DLD1 (cell line): Measurements from ENCODE around the gene CAPN2.
"Not testable (repeated sequence)": the region's sequence is repeated elsewhere in the genome, so short reads cannot be mapped to it uniquely, and the experiment has no call there.

Experiments
- in situ Hi-C: cut with HindIII; loops from 2 replicates; pipeline ENCODE4 v1.10.0; 2017; ENCODE audit warnings: low sequenced_read_pairs

CAPN2 gene

DNA sequence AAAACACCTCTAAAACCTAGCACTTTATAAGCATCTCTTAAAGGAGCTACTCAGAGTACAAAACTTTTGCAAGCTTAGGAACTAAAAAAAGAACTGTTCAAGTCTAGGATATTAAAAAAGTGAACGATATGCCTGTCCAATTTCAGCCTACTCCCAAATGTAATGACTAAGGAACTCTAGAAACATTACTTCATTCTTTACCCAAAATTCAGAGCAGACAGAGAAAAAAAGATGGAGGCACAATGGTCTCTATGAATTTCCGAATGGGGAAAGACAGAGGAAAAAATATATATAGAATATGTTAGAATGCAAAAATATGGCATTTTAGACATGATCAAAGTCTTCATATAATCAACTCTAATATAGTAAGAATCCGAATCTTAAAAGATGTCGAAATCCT is 72.2 kb downstream of the CAPN2 start:
- in situ Hi-C loops: no loop called here

GRCh38 chr1:223785808-223786207 is 73.5 kb downstream of the CAPN2 start:
- in situ Hi-C loops: no loop called here

GRCh38 chr1:223788746-223789415 is 76.5 kb downstream of the CAPN2 start:
- in situ Hi-C loops: no loop called here

DNA sequence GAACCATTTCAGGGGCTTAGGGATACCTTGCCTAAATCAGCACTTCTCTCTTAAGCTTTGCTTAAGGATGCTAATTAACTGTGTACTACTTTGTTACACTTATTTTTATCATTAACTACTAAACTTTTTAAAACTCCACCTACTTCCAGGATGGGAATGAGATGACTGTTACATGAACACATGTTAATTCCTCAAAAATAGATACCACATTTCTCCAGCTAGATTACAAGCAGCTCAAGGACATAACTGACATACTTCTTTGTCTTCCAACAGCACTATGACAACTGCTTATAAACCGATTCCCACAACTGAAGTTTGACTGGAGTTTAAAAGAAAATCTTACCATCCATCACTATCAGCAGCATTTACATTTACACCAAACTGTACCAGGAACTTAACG is 79.7 kb downstream of the CAPN2 start:
- in situ Hi-C loops: no loop called here

- in situ Hi-C loops: no loop called here
Observed at GRCh38 chr1:223793716-223794115, 81.4 kb downstream of the CAPN2 start.

- in situ Hi-C loops: no loop called here
Observed at GRCh38 chr1:223794136-223794880, 82.0 kb downstream of the CAPN2 start.

- in situ Hi-C loops: no loop called here
Observed at GRCh38 chr1:223796210-223796609, 83.9 kb downstream of the CAPN2 start.

GRCh38 chr1:223802032-223802431 is 89.7 kb downstream of the CAPN2 start:
- in situ Hi-C loops: no loop called here

DNA sequence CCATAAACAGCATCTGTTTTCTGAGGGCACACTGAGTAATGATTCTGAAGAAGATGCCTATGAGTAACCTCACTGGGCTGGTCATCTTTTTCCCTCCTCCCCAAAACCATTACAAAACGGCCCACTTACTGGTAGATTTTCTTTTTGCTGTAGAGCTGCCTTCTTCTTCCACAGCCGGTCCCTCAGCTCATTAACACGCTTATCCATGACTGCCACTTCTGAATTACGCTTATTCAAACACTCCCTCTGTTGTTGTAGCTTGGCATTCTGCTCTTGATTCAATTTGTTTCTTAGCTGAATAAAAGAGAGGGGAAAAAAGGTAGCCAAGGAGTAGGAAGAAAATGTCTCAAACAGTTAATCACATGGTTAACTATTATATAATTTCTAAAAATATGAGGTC is 90.3 kb downstream of the CAPN2 start:
- in situ Hi-C loops: no loop called here

- in situ Hi-C loops: no loop called here
Observed at GRCh38 chr1:223803211-223803610, 90.9 kb downstream of the CAPN2 start.

- in situ Hi-C loops: not testable (repeated sequence)
Observed at GRCh38 chr1:223809905-223810304, 97.6 kb downstream of the CAPN2 start.

- in situ Hi-C loops: no loop called here
Observed at GRCh38 chr1:223810586-223810985, 98.2 kb downstream of the CAPN2 start.

DNA sequence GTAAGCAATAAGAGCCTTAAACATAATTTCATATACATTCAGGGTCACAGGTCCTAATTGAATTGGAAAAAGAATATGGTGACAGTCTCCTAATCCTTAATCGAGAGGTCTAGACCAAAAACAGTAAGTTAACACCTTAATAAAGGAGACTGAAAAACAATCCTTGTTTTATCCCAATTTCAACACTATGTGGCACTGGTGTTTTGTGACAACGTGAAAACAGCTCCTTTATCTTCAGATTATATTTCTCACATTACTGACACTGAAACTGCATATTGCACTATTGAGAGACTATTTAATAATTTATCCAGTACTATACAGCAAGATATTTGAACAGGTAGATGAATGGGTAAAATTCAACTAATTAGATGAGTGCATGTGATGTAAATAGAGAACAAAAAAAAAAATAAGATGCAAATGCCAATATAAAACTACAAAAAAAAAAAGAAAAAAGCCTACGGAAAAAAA is 99.3 kb downstream of the CAPN2 start:
- in situ Hi-C loops: no loop called here

GRCh38 chr1:223813645-223814044 is 101.3 kb downstream of the CAPN2 start:
- in situ Hi-C loops: no loop called here

- in situ Hi-C loops: no loop called here
Observed at GRCh38 chr1:223815020-223815853, 102.9 kb downstream of the CAPN2 start.

GRCh38 chr1:223815865-223816264 is 103.5 kb downstream of the CAPN2 start:
- in situ Hi-C loops: no loop called here

DNA sequence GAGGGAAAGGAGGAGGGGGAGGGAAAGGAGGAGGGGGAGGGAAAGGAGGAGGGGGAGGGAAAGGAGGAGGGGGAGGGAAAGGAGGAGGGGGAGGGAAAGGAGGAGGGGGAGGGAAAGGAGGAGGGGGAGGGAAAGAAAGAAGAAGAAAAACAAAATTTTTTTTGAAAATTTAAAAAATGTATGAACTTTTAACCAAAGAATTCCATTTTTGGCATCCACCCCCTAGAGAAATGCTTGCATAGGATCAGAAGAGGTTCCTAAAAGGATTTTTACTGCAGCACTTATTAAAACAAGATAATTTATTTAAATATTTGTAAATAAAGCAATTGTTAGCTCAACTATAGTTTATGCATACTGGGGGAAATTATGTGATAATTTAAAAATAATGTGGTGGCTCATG is 104.9 kb downstream of the CAPN2 start:
- in situ Hi-C loops: not testable (repeated sequence)

DNA sequence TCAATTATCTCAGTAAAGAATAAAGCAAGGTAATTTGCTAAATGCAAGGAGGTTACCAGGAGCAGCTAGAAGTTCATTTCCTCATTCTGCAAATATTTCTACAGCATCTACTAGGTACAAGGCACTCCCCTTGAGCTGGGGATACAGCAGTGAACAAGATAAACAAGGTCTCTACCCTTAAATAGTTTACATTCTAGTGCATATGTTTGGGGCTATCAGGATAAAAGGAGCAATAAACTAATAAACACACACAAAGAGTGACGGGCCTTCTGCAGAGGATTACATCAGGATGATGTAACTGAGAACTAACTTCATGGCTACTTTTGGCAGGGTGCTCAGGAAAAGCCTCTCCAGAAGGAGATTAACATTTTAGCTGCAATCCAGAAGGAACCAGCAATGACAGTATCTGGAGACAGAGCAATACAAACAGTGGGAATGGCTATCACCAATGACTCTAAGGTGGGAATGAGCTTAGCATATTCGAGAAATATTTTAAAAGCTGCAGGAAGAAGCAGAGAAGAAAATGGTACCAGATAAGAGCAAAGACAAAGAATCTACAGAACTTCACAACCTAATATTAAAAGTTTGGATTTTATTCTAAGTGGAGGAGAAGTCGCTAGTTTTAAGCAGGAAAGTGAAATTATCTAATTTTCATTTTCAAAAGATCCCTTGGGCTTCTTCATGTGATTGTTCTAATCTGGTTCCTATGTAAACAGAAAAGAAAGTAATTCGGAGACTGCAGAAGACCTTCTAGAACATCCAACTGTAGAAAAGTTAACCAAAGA is 107.6 kb downstream of the CAPN2 start:
- in situ Hi-C loops: no loop called here

DNA sequence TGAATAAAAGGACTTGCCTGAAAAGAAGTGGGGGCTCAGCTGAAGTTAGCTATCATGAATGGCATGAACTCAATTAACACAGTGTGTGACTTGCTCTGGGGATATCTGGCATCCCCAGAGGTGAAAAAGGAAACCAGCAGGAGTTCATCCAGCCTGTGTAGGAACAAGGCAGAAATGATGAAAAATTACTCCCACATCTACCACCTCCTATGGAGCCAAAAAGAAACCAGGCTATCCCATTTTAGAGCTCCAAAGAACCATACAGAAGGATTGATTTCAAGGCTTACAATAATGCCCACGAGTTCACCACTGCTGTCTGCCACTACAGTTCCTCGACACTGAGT is 108.1 kb downstream of the CAPN2 start:
- in situ Hi-C loops: no loop called here

- in situ Hi-C loops: no loop called here
Observed at GRCh38 chr1:223820971-223821370, 108.6 kb downstream of the CAPN2 start.

DNA sequence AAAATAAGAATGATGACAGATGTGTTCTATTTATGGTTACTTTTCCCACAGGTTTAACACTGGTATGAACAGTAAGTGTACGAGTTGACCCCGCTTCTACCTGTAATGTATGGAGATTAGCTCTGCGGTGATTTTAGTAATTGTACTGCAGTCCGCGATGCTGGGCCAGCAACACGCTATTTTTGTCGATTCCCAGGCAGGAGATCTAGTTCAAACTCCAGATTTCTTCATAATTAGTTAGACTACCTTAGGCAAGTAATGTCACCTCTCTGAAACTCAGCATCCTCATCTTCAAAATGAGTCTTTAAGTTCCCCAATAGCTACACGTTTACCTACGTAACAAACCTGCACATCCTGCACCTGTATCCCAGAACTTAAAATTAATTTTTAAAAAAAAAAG is 111.9 kb downstream of the CAPN2 start:
- in situ Hi-C loops: no loop called here
